ENCODE measurements around the gene MARK3.

MARK3 gene

GRCh38 chr14:103367995-103368394, 17.2 kb upstream of the MARK3 start:
- no peak for DNase-seq (ENCODE audit: low spot score)

- no peak for DNase-seq (ENCODE audit: low spot score)
These were observed 15.1 kb upstream of the MARK3 start for GRCh38 chr14:103370087-103370486.

- DNase-seq (ENCODE audit: low spot score) = no peak
These were observed 13.2 kb upstream of the MARK3 start for GRCh38 chr14:103372017-103372416.

GRCh38 chr14:103372552-103373304, 12.5 kb upstream of the MARK3 start:
- no peak for DNase-seq (ENCODE audit: low spot score)

GRCh38 chr14:103374121-103374520, 11.1 kb upstream of the MARK3 start:
- DNase-seq (ENCODE audit: low spot score) = no peak

- DNase-seq (ENCODE audit: low spot score) = no peak
These were observed 7.6 kb upstream of the MARK3 start for GRCh38 chr14:103377522-103378037.

GRCh38 chr14:103378038-103378854, 7.0 kb upstream of the MARK3 start:
- DNase-seq (ENCODE audit: low spot score) = no peak

- no peak for DNase-seq (ENCODE audit: low spot score)
These were observed 4.4 kb upstream of the MARK3 start for GRCh38 chr14:103380719-103381377.

GRCh38 chr14:103382376-103382775, 2.8 kb upstream of the MARK3 start:
- DNase-seq (ENCODE audit: low spot score) = no peak

GRCh38 chr14:103384450-103385151, 614 bp upstream of the MARK3 start:
- no peak for DNase-seq (ENCODE audit: low spot score)

- DNase-seq (ENCODE audit: low spot score) = peak; percentile 30
These were observed 906 bp downstream of the MARK3 start for GRCh38 chr14:103385929-103386712.

- DNase-seq (ENCODE audit: low spot score) = no peak
These were observed 1.6 kb downstream of the MARK3 start for GRCh38 chr14:103386713-103387329.

GRCh38 chr14:103388664-103389063, 3.4 kb downstream of the MARK3 start:
- DNase-seq (ENCODE audit: low spot score) = no peak

GRCh38 chr14:103390605-103391004, 5.4 kb downstream of the MARK3 start:
- no peak for DNase-seq (ENCODE audit: low spot score)

GRCh38 chr14:103391048-103391447, 5.8 kb downstream of the MARK3 start:
- DNase-seq (ENCODE audit: low spot score) = peak; percentile 74

GRCh38 chr14:103392106-103392505, 6.9 kb downstream of the MARK3 start:
- DNase-seq (ENCODE audit: low spot score) = no peak

GRCh38 chr14:103392572-103392971, 7.4 kb downstream of the MARK3 start:
- DNase-seq (ENCODE audit: low spot score) = no peak

GRCh38 chr14:103393070-103393469, 7.9 kb downstream of the MARK3 start:
- DNase-seq (ENCODE audit: low spot score) = no peak

- DNase-seq (ENCODE audit: low spot score) = no peak
These were observed 8.7 kb downstream of the MARK3 start for GRCh38 chr14:103393676-103394626.

GRCh38 chr14:103395244-103395643, 10.0 kb downstream of the MARK3 start:
- no peak for DNase-seq (ENCODE audit: low spot score)
